Right atrium auricular region (tissue), 2 donors: ENCODE results near the gene GNAT2. TPM values are rescaled to one million over a fixed set of nuclear protein-coding genes. Genes with fewer than 3 reads are reported as not detected.
"Not testable (repeated sequence)": the region's sequence is repeated elsewhere in the genome, so short reads cannot be mapped to it uniquely, and the experiment has no call there.

Experiments
- DNase-seq: peaks from one replicate; pipeline ENCODE4 v3.0.0-alpha.2; 2019; ENCODE audit warnings: low spot score
- H3K27ac ChIP-seq, 2 donors: fragments of 200-600 bp; sonication (generic); 1 replicate in 1 of 2; 2 replicates in 1 of 2; pipeline ENCODE4 v1.5.1; 2016 to 2019
- H3K27me3 ChIP-seq, 2 donors: fragments of 200-600 bp; sonication (generic); one replicate each; pipeline versions ENCODE4 v1.5.1 to v1.6.0; 2017 to 2019
- H3K36me3 ChIP-seq: fragments of 200-600 bp; sonication (generic); one replicate; pipeline ENCODE4 v1.5.1; 2016
- H3K4me1 ChIP-seq, 2 donors: fragments of 200-600 bp; sonication (generic); one replicate each; pipeline versions ENCODE4 v1.5.1 to v1.6.0; 2017 to 2019
- H3K4me3 ChIP-seq, 2 donors: fragments of 200-600 bp; sonication (generic); 1 replicate in 1 of 2; 2 replicates in 1 of 2; pipeline ENCODE4 v1.5.1; 2017 to 2019; ENCODE audit warnings: mild to moderate bottlenecking in 1 of 2, moderate library complexity in 1 of 2
- H3K9me3 ChIP-seq, 2 donors: fragments of 200-600 bp; sonication (generic); one replicate each; pipeline ENCODE4 v1.5.1; 2019
- total RNA-seq, 2 donors: library from RNA; depleted of rRNA; stranded (reverse); fragments of >200 nt; gene quantifications; one replicate each; pipeline ENCODE4 v1.1.0, GENCODE V29; 2016
- TF ChIP-seq, protein P1 (sequence below), 2 donors: fragments of 200-600 bp; sonication (generic); IDR thresholded peaks; one replicate each; pipeline ENCODE4 v1.5.1; 2019; ENCODE audit warnings: antibody characterized with exemption in 2 of 2

The GNAT2 gene
- total RNA-seq: under 1 TPM in 1 of 2 donors, not detected in 1; 0.59 TPM

- peak within 1 kb of the TSS; percentile 79 to 85 for H3K27ac ChIP-seq
- DNase-seq: peak; percentile 89
- peaks cover 0 to 59% of the 10 kb centered on the region in 2 donors for H3K4me1 ChIP-seq
- TF ChIP-seq, protein P1, sequence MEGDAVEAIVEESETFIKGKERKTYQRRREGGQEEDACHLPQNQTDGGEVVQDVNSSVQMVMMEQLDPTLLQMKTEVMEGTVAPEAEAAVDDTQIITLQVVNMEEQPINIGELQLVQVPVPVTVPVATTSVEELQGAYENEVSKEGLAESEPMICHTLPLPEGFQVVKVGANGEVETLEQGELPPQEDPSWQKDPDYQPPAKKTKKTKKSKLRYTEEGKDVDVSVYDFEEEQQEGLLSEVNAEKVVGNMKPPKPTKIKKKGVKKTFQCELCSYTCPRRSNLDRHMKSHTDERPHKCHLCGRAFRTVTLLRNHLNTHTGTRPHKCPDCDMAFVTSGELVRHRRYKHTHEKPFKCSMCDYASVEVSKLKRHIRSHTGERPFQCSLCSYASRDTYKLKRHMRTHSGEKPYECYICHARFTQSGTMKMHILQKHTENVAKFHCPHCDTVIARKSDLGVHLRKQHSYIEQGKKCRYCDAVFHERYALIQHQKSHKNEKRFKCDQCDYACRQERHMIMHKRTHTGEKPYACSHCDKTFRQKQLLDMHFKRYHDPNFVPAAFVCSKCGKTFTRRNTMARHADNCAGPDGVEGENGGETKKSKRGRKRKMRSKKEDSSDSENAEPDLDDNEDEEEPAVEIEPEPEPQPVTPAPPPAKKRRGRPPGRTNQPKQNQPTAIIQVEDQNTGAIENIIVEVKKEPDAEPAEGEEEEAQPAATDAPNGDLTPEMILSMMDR (IDR thresholded peaks at IDR 0.05): no peak
- no peaks in the 10 kb centered on the region for H3K9me3 ChIP-seq
- no peaks in the 10 kb centered on the region for H3K27me3 ChIP-seq
- H3K4me3 ChIP-seq: peak within 1 kb of the TSS; percentile 51 to 59
- no peaks in the 10 kb centered on the region for H3K36me3 ChIP-seq
Measured at GRCh38 chr1:109619576-109620400, at the start of gene GNAT2, which contains the start of gene AMPD2. TSS of gene GNAT2 (minus strand) at chr1:109619616. CDS start at chr1:109612870, 6,746 bp downstream. TSS of gene AMPD2 (plus strand) at chr1:109619837. CDS start at chr1:109621176, 1,339 bp downstream.

- H3K27ac ChIP-seq: peak overlapping the region; percentile 53 to 67
- no peak for DNase-seq
- TF ChIP-seq, protein P1 (IDR thresholded peaks at IDR 0.05): no peak
Measured at GRCh38 chr1:109668123-109668775, 48.8 kb upstream of the GNAT2 start.

GRCh38 chr1:109667452-109668122 is 48.2 kb upstream of the GNAT2 start, which contains the start of gene GSTM2:
TSS of gene GSTM2 (plus strand) at chr1:109668057. CDS start at chr1:109668116, 59 bp downstream.
- no peaks in the 10 kb centered on the region for H3K27me3 ChIP-seq
- H3K27ac ChIP-seq: peak within 1 kb of the TSS; percentile 53 to 67

More at GRCh38 chr1:109668123-109668775, 48.8 kb upstream of the GNAT2 start:
- Histone ChIP-seq H3K9me3 (no peaks in the 10 kb centered on the region), H3K4me1 (no peaks in the 10 kb centered on the region), H3K27me3 (no peaks in the 10 kb centered on the region), H3K36me3 (no peaks in the 10 kb centered on the region), H3K4me3 (peak overlapping the region; percentile 49 to 67)

GRCh38 chr1:109664671-109665070 is 45.3 kb upstream of the GNAT2 start:
- Histone ChIP-seq H3K36me3 (peaks cover 15% of the 10 kb centered on the region), H3K9me3 (no peaks in the 10 kb centered on the region), H3K27me3 (no peaks in the 10 kb centered on the region), H3K27ac (no peak overlapping the region), H3K4me3 (no peak overlapping the region), H3K4me1 (no peaks in the 10 kb centered on the region)
- DNase-seq: no peak
- TF ChIP-seq, protein P1 (IDR thresholded peaks at IDR 0.05): no peak

More at GRCh38 chr1:109667452-109668122, 48.2 kb upstream of the GNAT2 start, which contains the start of gene GSTM2:
- Histone ChIP-seq H3K9me3 (no peaks in the 10 kb centered on the region), H3K36me3 (no peaks in the 10 kb centered on the region), H3K4me3 (peak within 1 kb of the TSS; percentile 49 to 67), H3K4me1 (no peaks in the 10 kb centered on the region)
- TF ChIP-seq, protein P1 (IDR thresholded peaks at IDR 0.05): no peak
- peak; percentile 94 for DNase-seq

DNA sequence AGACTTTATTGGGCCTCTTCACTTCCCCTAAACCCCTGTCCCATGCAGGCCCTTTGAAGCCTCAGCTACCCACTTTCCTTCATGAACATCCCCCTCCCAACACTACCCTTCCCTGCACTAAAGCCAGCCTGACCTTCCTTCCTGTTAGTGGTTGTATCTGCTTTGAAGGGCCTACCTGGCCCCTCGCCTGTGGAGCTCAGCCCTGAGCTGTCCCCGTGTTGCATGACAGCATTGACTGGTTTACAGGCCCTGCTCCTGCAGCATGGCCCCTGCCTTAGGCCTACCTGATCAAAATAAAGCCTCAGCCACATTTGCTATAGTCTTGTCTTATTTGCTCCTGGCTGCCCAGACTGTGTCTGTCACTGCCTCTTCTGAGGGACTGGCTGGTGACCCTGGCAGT is 42.0 kb upstream of the GNAT2 start:
- Histone ChIP-seq H3K9me3 (no peaks in the 10 kb centered on the region), H3K4me1 (peaks cover 0 to 5% of the 10 kb centered on the region in 2 donors), H3K4me3 (no peak overlapping the region), H3K36me3 (peaks cover 18% of the 10 kb centered on the region), H3K27ac (no peak overlapping the region), H3K27me3 (no peaks in the 10 kb centered on the region)
- no peak for DNase-seq
- TF ChIP-seq, protein P1 (IDR thresholded peaks at IDR 0.05): no peak

GRCh38 chr1:109660691-109661026 is 41.2 kb upstream of the GNAT2 start:
- H3K9me3 ChIP-seq, DNase-seq, H3K4me1 ChIP-seq, H3K4me3 ChIP-seq, H3K27ac ChIP-seq, H3K27me3 ChIP-seq: not testable (repeated sequence)
- peaks cover 18% of the 10 kb centered on the region for H3K36me3 ChIP-seq
